GM12875 (cell line): Measurements from ENCODE around the gene BBX.

Experiments
- H3K4me3 ChIP-seq: one replicate; pipeline ENCODE4 v1.5.1; 2011; ENCODE audit warnings: low read depth, low read length, control low read depth
- CTCF ChIP-seq: IDR thresholded peaks from 2 replicates; pipeline ENCODE4 v1.5.1; 2011; ENCODE audit warnings: low read depth, mild to moderate bottlenecking, control low read depth, inconsistent platforms, low read length, moderate library complexity, borderline replicate concordance; ENCODE audit not compliant: insufficient read depth

The BBX gene

GRCh38 chr3:107800710-107801109 lies 277.9 kb downstream of the BBX start:
- TF ChIP-seq CTCF, result no peak
- no peak overlapping the region for H3K4me3 ChIP-seq

- no peak overlapping the region for H3K4me3 ChIP-seq
- no peak for TF ChIP-seq CTCF
Measured at GRCh38 chr3:107803170-107803569, 280.4 kb downstream of the BBX start.

- no peak overlapping the region for H3K4me3 ChIP-seq
- TF ChIP-seq CTCF, result no peak
Measured at GRCh38 chr3:107806021-107806420, 283.3 kb downstream of the BBX start.

- no peak for TF ChIP-seq CTCF
- H3K4me3 ChIP-seq, result no peak overlapping the region
Measured at GRCh38 chr3:107806536-107806935, 283.8 kb downstream of the BBX start.

GRCh38 chr3:107810171-107811071 lies 287.7 kb downstream of the BBX start:
- no peak for TF ChIP-seq CTCF
- no peak overlapping the region for H3K4me3 ChIP-seq

GRCh38 chr3:107813026-107813425 lies 290.3 kb downstream of the BBX start:
- H3K4me3 ChIP-seq, result no peak overlapping the region
- no peak for TF ChIP-seq CTCF

GRCh38 chr3:107816107-107816506 lies 293.3 kb downstream of the BBX start:
- TF ChIP-seq CTCF, result no peak
- H3K4me3 ChIP-seq, result no peak overlapping the region
